Posterior cingulate gyrus (tissue), 11 donors: ENCODE measurements around the gene GSE1.
"Not testable (repeated sequence)": the region's sequence is repeated elsewhere in the genome, so short reads cannot be mapped to it uniquely, and the experiment has no call there.

Source experiments
- DNase-seq, 10 donors: peaks; one replicate each; pipeline versions ENCODE4 v3.0.0 to v3.0.0-alpha.2; 2020 to 2021; ENCODE audit warnings: mixed read lengths in 3 of 10
- intact Hi-C: fragments of 100-400 bp; cut with DNase I; formaldehyde crosslinking; loops from one replicate; pipeline ENCODE4 v1.15.1; 2023

The GSE1 gene

GRCh38 chr16:85589688-85590505 lies 23.2 kb upstream of the GSE1 start:
- no peak for DNase-seq
- intact Hi-C loops: no loop called here

- DNase-seq: no peak
- intact Hi-C loops: no loop called here
Measured at GRCh38 chr16:85590506-85590832, 22.7 kb upstream of the GSE1 start.

GRCh38 chr16:85591381-85591780 lies 21.7 kb upstream of the GSE1 start:
- intact Hi-C loops: no loop called here
- no peak for DNase-seq

GRCh38 chr16:85592277-85592676 lies 20.8 kb upstream of the GSE1 start:
- intact Hi-C loops: not testable (repeated sequence)

GRCh38 chr16:85592700-85593493 lies 20.2 kb upstream of the GSE1 start:
- peak in 1 of 10 donors; percentile 83 for DNase-seq
- intact Hi-C loops: no loop called here

More at GRCh38 chr16:85592277-85592676, 20.8 kb upstream of the GSE1 start:
- not testable (repeated sequence) for DNase-seq

- no peak for DNase-seq
- intact Hi-C loops: no loop called here
Measured at GRCh38 chr16:85593494-85594221, 19.5 kb upstream of the GSE1 start.

- DNase-seq: no peak
- intact Hi-C loops: no loop called here
Measured at GRCh38 chr16:85594273-85594977, 18.7 kb upstream of the GSE1 start.

- no peak for DNase-seq
- intact Hi-C loops: no loop called here
Measured at GRCh38 chr16:85594978-85595661, 18.0 kb upstream of the GSE1 start.

- DNase-seq: no peak
- intact Hi-C loops: no loop called here
Measured at GRCh38 chr16:85595812-85596502, 17.2 kb upstream of the GSE1 start.

- intact Hi-C loops: no loop called here
- DNase-seq: no peak
Measured at GRCh38 chr16:85598141-85598540, 15.0 kb upstream of the GSE1 start.

GRCh38 chr16:85600078-85600477 lies 13.0 kb upstream of the GSE1 start:
- intact Hi-C loops: no loop called here

GRCh38 chr16:85600530-85601271 lies 12.4 kb upstream of the GSE1 start:
- no peak for DNase-seq
- intact Hi-C loops: no loop called here

More at GRCh38 chr16:85600078-85600477, 13.0 kb upstream of the GSE1 start:
- DNase-seq: no peak

GRCh38 chr16:85601272-85601639 lies 11.9 kb upstream of the GSE1 start:
- no peak for DNase-seq
- intact Hi-C loops: no loop called here

GRCh38 chr16:85601730-85602401 lies 11.3 kb upstream of the GSE1 start:
- DNase-seq: peak in 1 of 10 donors; percentile 80
- intact Hi-C loops: no loop called here

GRCh38 chr16:85602402-85603202 lies 10.5 kb upstream of the GSE1 start:
- DNase-seq: no peak
- intact Hi-C loops: no loop called here

- DNase-seq: no peak
- intact Hi-C loops: no loop called here
Measured at GRCh38 chr16:85603203-85603755, 9.8 kb upstream of the GSE1 start.

GRCh38 chr16:85604145-85604705 lies 8.9 kb upstream of the GSE1 start:
- DNase-seq: no peak
- intact Hi-C loops: no loop called here
